HG02763 (cell line): ENCODE results near the gene FHAD1.

Experiments
- ATAC-seq: cut with Tn5 transposase; IDR thresholded peaks from one replicate; pipeline ENCODE4 v1.9.1; 2021; ENCODE audit warnings: mild to moderate bottlenecking, moderate library complexity; ENCODE audit not compliant: unreplicated experiment

FHAD1 gene

DNA sequence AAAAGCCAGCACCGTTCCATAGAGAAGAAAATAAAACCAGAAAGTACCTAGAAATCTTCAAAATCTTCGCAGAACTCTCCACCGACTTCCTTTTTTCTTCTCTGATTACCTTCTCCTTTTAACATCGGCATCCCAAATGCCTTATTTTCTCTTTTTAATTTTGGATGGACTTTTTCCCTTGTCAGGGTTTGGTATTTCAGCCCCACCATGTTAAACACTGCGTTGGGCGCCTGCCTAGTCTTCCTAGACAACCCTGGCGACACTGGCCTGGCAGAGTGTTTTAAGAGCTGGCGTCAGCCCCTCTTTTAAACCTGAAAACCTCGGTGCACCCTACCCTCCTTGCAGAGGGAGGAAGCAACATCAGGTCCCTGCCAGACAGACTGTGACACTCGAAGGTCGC is 96.7 kb downstream of the FHAD1 start:
- no peak for ATAC-seq

DNA sequence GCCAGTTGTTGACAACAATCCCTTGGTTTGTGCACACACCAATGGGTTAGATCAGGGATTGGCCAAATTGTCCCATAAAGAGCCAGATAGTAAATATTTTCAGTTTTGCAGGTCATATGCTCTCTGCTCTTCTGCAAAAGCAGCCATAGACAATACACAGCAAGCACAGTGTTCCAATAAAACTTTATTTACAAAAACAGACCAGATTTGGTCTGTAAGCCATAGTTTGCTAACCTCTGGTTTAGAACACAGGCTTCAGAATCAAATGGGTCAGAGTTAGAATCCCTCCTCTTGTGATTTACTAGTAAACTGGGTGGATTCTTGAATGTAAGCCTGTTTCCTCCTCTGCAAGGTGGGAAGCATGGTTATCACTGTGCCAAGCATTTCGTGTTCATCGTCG is 97.4 kb downstream of the FHAD1 start:
- no peak for ATAC-seq

DNA sequence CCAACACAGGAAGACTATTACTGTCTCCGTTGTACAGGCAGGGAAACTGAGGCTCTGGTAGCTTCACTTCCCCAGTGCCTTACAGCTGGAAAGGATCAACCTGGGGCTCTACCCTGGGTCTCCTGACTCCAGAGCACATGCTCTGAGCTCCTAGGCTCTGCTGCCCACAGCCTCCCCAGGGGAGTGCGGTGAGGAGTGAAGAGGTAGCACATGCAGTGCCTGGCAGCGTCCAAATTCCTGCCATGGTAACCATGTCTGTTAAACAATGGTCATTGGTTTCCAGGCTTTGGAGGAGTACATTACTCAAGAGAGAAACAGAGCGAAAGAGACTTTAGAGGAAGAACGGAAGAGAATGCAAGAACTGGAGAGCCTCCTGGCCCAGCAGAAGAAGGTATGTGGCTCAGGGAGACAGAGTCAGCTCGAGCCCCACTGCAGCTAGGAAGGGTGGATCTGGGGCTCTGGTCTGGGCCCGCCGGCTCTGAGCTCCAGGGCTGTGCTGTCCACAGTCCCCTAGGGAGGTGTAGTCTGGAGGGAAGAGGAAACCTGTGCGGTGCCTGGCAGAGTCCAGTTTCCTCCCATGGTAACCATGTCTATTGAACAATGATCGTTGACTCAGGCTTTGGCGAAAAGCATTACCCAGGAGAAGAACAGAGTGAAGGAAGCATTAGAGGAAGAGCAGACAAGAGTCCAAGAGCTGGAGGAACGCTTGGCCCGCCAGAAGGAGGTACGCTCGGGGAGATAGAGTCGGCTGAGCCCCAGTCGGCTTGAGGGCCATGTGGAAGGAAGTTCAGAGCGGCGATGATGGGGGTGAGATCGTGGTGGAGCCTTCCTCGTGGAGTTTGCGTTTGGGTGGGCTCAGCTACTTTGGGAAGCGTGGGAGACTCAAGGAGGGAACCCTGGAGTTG is 98.0 kb downstream of the FHAD1 start:
- ATAC-seq = no peak

DNA sequence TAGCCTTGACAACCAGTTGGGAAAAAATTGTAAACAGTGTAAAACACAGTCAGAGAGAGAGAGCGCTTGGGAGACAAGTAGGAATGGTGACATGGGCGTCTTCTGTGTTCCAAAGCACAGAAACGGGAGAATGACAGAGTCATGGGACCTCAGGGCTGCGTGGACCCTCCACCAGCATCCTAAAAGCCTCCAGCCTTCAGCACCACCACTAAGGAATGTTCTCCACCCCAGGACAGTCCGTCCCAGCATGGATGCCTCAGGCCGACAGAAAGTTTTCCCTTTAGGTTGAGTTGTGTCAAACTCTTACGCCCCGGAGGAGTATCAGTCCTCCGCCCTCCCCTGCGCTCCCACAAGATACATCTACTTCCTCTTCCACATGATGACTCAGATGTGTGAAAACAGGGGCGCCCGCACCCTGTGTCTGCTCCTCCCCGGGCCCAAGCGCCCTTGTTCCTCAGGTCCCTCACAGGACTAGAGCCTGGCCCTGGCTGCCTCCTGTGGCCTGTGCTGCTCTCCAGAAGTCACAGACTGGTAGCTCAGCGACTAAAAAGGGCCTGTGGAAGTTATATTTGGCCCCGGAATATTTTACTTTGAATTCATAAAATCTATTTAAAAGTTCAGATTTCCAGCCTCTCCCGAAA is 98.8 kb downstream of the FHAD1 start:
- no peak for ATAC-seq

DNA sequence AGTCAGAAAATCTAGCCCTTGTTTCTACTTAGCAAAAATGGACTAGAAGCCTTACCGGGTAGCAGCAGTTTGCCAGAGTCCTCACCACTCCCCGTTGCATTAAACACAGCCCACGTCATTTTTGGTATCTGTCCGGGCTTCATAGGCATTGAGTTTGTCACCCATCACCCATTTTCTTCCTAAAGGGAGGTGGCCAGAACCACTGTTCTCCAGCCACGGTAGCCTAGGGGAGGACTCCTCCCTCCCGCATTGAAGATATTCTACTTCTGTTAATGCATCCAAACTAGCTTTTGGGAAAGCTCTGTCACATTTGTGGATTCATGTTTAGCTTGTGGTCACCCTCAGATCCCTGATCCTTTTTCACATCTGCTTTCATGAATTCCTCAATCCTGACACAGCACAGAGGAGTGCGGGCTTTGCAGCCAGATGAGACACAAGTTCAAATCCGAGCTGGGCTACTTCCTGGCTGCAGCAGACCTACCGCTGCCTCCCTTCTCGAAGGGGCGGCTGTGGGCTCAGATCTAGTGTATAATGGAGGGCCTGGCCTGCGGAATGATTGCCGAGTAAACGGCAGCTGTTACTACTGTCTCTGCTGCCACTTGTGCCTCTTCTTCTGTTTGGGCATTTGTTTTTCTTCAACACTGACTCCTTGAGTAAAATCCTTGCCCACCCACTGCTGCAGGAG is 99.5 kb downstream of the FHAD1 start:
- no peak for ATAC-seq

DNA sequence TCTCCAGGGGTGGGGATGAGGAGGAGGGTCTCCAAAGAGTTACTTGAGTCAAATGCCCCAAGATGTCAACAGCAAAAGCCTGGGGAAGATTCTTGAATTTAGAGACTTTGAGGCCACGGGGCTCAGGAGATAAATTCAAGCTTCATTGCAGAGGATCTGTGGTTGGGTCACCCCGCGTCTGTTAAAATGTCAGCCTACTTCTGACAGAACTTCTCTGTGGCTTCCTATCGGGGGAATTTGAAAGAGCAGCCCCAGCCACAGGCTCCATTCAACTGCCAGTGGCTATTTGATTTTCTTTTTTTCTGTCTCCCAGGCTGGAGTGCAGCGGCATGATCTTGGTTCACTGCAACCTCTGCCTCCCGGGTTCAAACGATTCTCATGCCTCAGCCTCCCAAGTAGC is 100.2 kb downstream of the FHAD1 start:
- no peak for ATAC-seq

DNA sequence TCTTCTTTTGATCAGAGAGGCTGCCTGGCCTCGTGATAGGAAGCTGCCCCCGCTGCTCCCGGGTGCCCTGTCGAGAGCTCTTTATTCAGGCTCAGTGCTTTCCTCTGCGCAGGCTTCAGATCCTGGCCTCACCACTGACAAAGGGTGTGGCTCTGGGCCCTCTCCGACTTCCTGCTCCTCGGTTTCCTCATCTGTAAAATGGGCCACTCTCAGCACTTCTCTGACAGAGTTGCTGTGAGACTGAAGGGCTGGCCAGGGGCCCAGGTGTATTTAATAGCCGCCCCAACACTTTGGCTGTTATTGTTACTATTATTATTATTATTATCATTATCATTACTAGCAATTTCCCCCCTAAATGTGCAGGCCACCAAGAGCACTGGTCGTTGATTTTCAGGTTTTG is 101.6 kb downstream of the FHAD1 start:
- no peak for ATAC-seq

DNA sequence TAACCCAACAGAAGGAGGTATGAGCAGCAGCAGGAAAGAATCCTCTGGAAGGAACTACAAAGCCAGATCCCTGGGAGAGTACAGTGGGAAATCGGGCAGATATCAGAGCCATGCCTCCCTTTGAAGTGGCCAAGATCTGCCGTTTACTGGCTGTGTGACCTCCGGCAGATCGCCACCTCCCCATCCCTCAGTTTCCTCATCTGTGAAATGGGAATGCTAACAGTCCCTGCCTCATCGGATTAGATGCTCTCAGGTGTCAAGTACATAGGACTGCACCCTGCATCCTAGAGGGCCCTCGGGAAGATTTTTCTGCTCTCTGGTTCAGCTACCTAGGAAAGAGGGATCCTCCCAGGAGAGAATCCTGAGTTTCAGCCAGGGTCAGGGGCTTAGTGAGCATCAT is 102.1 kb downstream of the FHAD1 start:
- no peak for ATAC-seq

DNA sequence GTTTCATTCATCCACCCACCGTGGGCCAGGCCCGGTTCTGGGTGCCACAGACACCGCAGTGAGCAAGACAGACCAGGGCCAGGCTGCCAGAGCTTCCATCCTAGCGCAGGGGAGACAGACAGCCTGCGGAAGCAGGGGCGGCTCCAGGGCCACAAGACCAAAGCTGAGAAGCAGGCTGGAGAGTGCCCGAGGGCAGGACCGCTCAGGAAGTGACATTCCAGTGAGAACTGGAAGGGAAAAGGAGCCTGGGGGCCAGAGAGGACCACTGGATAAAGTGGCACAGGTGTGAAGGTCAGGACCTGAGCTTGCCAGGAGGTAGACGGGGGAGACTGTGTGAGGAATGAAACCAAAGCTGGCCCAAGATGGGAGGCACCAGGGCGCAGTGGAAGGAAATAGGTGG is 103.1 kb downstream of the FHAD1 start:
- no peak for ATAC-seq

DNA sequence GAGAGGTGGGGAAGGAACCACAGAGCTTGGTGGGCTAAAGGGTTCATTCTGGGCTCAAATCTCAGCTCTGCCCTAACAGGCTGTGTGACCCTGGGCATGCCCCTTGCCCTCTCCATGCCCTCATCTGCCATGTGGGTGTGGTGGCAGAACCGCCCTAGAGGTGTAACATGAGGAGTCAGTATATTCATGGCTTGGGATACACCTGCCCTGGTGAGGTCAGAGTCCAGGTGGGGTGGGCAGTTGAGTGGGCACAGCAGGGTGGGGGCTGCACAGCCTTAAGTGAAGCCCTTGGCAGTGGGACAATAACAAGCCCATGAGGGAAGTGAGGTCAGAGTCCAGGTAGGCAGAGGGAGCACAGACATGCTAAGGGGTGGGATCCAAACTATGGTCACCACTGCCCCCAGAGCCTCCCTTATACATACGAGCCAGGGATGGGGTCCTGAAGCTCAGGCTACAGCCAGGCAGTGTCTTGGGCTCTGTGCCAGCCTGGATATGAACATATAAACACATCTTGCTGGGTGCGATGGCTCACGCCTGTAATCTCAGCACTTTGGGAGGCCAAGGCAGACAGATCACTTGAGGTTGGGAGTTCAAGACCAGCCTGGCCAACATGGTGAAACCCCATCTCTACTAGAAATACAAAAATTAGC is 103.7 kb downstream of the FHAD1 start:
- ATAC-seq = no peak

DNA sequence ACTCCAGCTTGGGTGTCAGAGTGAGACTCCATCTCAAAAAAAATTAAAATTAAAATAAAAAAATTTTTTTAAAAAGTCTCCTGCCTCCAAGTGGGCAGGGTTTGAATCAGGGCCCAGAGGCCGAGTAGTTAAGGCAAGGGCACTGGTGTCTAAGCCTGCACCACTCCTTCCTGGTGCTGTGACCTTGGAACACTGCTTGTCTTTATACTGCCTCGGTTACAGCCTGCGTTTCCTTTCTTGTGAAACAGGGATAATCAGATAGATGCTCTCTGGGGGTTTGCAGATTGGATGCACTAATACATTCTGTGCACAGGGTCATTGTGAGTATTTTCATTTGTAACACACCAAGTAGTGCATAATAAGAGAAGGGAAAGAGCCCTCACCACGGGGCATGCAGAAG is 104.3 kb downstream of the FHAD1 start:
- ATAC-seq = no peak

DNA sequence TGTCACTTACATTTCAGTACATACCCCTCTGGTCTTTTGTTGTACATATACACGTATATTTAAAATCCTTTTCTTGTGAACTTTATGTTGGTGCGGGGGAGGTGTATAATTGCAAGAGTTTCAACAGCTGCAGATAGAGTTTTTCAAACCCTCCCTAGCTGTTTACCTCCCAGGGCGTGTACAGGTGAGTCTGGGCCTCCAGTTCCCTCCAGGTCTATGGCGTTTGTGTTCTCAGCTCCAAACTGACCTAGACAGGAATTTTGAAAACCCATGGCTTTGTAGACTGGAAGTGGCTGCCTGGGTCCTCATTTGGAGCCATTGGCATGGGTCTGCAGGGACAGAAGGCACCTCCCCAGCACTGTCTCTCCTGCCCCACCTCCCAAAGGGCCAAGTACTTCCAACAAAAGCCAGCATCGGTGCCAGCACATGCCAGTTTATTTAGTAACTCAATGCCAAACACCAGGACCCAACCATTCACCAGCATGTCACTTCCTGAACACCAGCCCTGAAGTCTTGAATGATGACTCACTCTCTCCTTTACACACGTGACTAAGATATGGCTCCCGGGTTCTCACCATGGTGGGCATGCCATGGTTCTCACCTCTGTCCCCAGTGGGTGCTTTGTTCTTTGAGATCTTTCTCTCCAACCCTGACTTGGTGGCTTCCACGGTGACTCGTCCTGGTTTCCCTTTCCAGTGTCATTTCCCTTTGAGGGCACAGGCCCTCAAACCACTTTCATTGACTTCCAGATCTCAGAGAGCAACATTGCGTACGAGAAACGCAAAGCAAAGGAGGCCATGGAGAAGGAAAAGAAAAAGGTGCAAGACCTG is 105.3 kb downstream of the FHAD1 start:
- no peak for ATAC-seq

DNA sequence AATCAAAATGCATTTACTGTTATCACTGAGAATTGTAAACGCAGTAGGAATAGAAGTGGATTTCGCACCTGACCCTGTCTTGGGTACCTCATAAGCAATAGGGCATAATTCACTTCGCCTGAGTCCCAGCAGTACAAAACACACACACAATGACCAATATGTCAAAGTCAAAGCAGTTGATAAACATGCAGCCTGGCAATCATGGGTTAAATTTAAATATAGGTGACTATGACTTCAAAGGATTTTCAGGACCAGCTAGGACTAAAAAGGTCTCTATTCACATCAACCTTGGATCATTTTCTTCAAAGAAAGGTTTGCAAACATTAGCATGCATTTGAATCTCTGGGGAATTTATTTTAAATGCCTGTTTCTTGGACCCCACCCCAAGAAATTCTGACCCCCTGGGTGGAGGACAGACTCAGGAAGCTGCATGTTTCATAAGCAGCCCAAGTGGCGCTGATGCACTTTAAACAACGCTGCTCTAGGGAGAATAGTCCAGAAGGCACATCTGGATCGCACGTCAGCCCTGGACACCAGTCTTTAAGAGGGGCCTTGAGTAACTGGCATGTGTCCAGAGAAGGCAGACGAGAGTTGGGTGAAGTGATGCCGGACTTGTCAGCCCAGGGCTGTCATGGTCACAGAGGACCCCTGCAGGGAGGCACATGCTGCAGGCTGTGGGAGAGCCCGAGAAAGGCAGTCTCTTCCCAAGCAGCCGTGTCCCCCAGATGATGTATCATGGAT is 107.0 kb downstream of the FHAD1 start:
- no peak for ATAC-seq

DNA sequence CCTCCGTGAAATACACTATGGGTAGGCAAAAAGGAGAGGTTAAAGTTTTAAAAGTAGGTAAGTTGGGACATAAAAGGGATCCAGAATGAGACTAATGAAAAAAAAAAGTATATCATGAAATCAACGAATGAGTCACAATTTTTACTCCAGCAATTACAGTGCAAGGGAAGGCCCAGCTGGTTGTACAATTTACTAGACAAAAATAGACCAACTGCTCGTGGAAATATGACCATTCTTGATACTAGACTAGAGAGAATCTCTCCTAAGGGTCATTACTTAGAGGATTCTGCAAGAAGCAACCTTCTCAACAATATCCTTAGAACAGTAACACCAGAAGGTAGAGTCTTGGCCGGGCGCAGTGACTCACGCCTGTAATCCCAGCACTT is 107.5 kb downstream of the FHAD1 start:
- ATAC-seq = no peak

DNA sequence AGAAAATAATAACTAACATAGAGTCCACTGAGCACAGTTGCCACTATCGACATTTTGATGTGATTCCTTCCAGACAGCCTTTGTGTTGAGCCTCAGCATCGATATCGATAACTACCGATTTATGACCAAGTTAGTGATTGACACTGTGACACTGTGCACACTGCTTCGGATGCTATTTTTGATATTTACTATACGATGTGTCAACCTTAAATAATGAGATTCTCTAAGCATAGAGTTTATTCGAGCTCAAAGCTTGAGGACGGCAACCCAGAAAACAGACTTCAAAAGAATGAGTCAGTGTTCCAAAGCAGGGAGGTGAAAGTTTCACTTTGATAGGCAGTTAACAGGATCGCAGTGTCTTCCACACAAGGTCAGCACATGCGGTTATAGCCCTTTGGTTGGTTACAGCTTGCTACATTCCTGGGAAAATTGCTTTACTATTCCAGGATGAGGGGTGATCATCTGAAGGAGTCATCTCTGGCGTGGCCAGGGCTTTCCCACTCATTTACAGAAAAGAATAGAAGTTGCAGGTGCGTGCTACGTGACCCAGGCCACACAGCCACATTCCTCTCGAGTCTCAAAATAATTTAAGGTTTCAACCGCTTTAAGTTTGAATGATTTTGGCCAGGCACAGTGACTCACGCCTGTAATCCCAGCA is 109.1 kb downstream of the FHAD1 start:
- no peak for ATAC-seq

DNA sequence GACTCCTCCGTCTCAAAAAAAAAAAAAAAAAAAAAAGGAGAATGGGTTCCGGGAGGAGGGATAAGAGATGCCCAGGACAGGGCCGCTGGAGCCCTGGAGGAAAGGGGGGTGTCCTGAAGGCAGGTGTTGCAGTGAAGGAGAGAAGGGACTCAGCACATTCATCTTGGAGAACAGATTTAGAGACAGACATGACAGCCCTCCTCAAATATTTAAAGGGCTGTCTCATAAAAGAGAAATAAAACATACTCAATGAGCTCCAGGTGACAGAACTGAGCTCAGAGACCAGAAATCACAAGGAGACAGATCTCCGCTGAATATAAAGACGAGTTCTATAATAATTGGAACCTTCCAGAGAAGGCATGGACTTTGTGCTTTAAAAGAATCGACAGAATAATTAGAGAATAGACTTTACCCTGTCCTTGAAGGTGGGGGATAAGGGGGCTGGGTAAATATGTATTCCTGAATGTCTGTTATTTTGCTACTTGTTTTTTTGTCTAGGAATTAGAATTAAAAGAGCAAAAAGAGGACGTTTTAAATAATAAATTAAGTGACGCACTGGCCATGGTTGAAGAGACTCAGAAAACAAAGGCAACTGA is 110.7 kb downstream of the FHAD1 start:
- no peak for ATAC-seq

DNA sequence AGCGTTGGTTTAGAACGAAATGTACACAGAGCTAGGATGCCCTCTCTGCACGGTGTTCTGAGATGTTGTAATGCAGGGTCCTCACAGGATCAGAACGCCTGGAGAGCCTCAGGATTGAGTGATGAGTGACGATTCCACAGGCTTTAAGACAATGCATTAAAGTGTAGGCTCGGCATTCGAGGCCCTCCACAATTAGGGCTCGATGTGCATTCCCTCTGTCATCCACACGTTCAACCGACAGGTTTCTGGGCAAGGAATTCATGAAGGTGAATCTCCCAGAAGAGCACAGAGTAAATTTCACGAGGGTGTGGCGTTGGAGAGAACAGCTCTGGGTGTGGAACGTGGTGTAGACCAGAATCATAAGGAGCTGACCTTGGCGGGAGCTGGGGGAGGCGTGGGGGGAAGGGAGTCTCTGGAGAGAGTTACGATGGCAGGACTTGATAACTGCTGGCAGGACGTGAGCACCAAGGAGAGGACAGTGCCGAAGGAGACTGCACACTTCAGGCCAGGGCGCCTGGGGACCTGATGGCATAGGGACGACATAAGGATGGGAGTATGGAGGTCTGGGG is 111.6 kb downstream of the FHAD1 start:
- no peak for ATAC-seq

DNA sequence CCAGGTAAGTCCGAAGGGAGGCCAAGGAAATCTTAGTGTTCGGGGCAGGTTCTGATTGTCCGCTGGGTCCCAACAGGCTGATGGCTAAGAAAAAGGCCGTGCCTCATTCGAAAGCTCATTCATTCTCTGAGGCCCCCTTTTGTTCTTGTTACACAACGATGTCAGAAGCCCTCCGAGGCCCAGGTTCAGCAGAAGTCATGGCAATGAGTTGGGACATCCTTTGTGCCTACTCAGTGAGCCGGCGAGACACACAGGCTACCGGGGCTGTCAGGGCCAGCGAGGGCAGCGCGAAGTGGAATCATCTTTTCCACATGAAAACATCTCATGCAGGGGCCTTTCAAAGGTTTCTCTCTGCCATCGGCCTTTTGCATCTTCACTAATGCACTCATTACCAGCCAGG is 113.7 kb downstream of the FHAD1 start:
- ATAC-seq = no peak
